Central memory CD4-positive, alpha-beta T cell (primary cell): ENCODE data around the gene LSM10.
A peak's percentile ranks its signal among the peaks of the same experiment; 100 is the strongest.

Experiments
- DNase-seq: peaks from one replicate; pipeline ENCODE4 v3.0.0; 2022

Gene LSM10

GRCh38 chr1:36406440-36406839 lies 8.7 kb upstream of the LSM10 start:
- DNase-seq, result no peak

- no peak for DNase-seq
These were observed 4.8 kb upstream of the LSM10 start for GRCh38 chr1:36402504-36402890.

DNA sequence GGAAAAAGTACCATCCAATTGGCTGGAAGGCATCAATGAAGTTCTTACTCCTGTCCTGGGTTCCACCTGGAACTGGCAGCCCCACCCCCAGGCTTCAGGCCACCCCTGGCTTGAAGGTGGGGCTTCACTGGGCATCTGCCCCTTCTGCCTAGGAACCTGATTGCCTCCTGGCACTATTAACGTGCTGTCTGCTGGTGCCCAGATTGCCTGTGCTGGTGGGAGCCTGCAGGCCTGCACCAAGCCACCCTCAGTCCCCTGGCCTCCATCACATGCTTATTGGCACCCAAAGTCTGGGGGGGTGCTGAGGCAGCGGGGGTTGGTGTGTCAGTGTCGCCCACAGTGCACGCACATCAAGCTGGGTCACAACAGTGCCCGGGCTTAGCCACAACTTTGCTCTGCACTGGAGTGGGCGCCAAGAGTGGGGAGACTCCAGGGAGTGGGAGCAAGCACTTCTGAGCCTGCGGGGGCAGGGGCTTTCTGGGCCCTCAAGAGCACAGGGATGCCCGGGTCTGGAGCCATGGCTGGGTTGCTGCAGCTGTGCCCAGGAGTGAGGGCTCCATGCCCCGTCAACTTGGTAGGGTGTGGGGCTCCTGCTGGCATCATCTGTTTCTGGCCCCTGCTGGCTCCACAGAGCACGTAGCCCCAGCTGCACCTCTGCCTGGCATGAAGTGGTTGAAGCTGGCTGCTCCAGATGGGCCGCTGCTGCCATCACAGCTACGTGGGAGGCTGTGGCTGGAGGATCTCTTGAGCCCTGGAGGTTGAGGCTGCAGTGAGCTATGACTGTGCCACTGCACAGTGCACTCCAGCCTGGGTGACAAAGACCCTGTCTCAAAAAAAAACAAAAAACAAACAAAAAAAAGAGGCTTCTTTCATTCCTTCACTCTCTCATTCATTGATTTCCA lies 4.1 kb upstream of the LSM10 start:
- no peak for DNase-seq

DNA sequence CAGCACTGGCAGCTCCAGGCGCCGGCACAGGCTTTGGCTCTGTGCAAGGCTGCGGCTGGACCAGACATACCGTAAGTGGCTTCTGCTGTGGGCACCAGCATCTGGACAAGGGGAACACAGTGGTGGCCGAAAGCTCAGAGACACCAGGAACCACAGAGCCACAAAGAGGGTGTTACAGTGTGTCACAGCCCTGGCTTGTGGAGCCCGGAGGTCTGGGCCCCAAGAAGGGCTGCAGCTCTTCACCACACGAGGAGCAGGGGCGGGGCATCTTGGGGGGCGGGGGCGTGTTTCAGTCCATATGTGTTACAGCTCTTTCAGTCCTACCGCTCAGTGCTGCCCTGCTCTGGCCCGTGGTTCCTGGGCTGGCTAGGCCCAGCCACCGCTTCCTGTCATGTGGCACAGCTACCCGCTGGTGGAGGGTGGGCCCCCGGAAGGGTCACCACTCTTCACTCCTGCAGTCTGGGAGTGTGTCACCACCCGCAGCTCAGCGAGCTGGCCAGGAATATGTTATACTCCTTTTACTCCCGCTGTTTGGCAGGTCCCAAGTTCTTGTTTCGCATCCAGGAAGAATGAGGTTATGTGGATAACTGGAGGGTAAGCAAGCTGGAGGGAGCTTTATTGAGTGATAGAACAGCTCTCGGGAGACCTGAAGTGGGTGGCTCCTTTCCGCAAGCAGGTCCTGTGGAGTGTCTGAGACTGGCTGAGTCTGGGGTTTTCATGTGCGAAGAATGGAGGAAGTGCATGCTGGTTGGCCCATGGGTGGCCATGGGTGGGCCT lies 3.3 kb upstream of the LSM10 start:
- DNase-seq, result no peak

- DNase-seq, result no peak
These were observed 2.8 kb upstream of the LSM10 start for GRCh38 chr1:36400514-36400824.

- DNase-seq, result no peak
These were observed 766 bp upstream of the LSM10 start for GRCh38 chr1:36398370-36398977.

- no peak for DNase-seq
These were observed 678 bp downstream of the LSM10 start for GRCh38 chr1:36397083-36397377.

DNA sequence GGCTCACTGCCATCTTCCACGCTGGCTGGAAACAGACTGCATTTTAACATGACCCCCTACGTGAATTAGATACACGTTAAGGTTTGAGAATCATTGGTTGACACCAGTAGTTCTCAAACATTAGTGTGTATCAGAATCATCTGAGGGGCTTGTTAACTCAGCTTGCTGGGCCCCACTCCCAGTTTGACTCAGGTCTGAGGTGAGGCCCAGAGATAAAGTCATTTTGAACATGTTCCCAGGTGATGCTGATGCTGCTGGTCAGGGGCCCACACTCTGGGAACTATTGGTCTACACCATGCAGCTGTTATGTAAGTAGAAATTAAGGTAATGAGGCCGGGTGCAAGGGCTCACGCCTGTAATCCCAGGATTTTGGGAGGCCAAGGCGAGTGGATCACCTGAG lies 1.3 kb downstream of the LSM10 start:
- DNase-seq, result no peak

DNA sequence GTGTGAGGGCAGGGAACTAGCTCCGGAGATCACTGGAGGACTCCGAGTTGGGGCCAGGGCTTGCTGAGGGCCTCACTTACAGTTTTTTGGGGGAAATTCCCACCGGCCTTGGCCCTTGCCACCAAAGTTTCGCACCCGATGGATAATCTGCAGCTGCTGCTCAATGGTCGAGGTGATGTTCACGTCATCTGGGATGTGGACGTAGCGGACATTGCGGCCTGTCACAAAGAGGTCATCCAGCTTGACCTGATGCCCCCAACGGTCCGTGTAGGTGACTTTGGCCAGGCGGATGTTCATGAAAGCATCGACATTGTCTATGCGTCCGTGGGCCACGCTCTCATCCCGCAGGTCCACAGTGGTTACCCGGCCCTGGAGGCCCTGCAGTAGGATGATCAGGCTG lies 4.0 kb downstream of the LSM10 start:
- no peak for DNase-seq

- no peak for DNase-seq
These were observed 4.9 kb downstream of the LSM10 start for GRCh38 chr1:36392836-36393235.

DNA sequence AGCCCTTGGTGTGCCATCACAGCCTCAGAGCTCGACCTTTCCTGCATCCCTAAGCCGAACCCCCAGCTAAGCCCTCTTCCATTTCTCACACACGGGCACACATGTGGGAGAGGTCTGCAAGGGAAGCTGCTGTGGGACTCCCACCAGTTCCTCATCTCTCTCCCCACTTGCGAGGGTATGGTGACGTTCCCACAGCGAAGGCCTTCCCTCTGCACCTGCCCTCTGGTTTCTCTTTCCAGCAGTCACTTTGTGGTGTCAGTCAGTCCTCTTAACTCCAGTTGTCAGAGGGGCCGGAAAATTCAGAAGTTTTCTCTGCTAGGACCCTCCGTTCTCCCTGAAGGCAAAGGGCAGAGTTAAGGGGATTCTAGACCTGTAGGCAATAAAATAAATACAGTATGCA lies 6.4 kb downstream of the LSM10 start:
- no peak for DNase-seq

DNA sequence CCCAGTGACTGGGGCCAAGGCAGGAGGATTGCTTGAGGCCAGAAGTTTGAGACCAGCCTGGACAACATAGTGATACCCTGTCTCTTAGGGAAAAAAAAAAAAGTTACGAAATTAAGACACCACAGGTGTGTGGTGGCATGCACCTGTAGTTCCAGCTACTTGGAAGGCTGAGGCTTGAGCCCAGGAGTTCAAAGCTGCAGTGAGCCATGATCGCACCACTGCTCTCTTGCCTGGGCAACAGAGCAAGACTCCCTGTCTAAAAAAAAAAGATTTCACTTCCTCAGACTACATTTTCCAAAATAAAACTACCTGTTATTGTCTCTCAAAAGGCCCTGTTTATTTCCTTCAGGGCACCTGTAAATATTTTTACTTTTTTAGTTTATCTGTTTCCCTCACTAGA lies 7.3 kb downstream of the LSM10 start:
- no peak for DNase-seq

- no peak for DNase-seq
These were observed 7.7 kb downstream of the LSM10 start for GRCh38 chr1:36389999-36390398.

DNA sequence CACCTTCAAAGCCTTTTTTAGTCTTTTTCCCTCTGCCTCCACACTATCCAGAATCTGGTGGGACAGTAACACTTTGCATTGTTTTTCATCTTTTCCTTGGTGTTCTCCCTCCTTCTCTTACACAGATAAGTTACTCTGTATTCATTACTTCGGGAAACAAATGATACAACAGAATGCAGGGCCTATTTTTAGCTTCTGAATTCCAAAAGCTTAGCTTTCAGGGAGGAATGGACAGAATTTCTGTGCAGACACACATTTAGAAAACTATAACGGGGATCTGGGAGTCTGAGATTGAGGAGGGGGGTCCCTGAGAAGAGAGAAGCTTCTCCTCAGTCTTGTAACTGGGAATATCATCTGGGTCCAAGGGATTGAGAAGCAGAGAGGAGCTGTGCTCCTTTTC lies 8.4 kb downstream of the LSM10 start:
- DNase-seq, result no peak

- DNase-seq, result no peak
These were observed 10.4 kb downstream of the LSM10 start for GRCh38 chr1:36387141-36387949.

GRCh38 chr1:36386265-36387140 lies 11.2 kb downstream of the LSM10 start:
- peak; percentile 80 for DNase-seq

DNA sequence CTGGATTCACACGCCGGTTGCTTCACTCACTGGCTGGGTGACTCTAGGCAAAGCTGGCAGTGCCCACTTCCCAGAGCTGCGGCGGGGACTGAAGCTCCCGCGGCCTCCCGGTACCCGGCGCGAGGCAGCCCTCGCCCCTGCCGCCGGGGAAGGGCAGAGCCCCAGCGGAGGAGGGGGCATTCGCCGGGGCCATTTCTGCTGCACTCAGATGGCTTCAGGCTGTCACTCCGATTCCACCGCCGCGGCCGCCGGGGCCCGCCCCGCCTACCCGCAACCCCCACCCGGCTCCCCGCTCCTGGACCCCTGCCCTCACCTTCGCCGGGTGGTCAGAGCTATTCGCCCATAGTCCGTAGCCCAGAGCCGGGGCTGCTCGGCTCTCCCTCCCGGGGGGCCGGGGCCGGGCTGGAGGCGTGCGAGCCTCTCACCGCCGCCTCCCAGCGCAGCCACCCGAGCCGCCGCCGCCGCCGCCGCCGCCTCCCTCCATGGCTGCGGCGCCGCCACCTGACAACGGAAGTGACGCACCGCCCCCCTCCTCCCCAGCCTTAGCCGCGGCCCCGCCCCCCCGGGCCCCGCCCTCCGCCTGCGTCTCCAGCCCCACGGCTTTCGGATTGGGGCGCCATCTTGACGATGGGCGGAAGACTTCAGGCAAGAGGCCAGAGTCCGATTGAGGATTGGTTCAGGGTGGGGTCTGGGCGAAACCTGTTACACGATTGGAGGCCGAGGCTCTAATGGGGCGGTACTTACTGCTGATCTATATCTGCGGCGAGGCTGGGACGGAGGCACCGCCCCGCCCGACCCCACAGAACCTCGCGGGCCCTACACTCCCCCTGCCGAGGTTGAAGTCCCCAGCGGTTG lies 12.1 kb downstream of the LSM10 start, which contains the start of gene STK40:
Gene STK40 (minus strand): TSS at position 515 of the 855 bp plus-strand sequence. CDS start 24,592 bp downstream, outside the sequence.
- peak; percentile 98 for DNase-seq

DNA sequence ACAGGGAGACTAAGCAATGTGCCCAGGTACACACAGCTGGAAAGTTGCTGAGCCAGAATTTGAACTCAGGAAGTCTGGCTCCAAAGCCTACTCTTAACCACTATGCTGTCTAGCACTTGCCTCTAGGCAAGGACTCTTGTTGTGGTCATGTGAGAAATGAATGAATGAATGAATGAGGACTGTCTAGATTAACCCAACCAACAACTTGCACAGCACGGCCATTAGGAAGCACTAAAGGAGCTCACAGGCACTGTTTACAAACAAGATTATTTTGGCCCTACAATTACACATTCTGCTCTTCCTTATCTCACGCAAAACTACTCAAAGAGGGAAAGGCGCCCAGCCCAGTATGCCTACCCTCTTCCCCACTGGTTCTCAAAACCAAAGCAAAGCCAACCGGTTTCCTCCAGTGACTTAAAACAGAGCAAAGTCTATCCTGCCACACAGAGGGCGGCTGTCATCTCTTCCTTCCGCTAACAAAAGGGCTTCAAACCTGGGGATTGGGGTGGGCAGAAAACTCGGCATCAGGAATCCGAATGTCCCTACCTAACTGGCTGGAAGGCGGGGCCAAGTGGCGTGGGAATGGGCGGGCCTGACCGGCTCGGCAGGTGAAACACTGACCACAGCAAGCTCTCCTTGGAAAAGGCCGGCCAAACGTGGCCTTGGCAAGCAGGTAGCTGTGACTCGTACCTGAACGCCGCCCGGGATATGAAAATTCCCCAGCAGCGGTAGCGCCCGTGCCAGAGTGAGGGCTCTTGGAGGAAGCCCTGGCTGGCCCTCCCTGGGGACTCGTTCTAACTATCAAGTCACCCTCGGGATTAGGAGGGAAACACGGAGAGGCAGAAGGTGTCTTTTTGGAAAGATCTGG lies 12.9 kb downstream of the LSM10 start:
- DNase-seq, result peak; percentile 58

DNA sequence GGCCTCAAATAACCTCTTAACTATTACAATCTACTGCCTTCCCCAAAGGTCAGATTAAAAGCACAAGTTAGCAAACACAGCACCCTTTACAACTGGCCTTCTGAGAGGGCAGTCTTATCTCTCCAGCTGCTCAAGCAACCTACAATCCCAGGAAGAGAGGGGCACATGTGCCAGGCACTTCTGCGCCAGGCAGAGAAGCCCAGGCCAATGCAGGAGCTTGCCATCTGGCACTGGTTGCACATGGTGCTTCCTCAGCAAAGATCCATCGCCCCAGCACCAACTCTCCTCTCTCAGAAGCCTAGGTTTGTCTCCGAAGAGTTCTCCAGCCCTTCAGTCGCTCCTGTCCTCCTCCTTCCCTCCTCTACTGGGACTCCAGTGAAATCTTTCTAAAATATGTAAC lies 14.5 kb downstream of the LSM10 start:
- DNase-seq, result no peak

DNA sequence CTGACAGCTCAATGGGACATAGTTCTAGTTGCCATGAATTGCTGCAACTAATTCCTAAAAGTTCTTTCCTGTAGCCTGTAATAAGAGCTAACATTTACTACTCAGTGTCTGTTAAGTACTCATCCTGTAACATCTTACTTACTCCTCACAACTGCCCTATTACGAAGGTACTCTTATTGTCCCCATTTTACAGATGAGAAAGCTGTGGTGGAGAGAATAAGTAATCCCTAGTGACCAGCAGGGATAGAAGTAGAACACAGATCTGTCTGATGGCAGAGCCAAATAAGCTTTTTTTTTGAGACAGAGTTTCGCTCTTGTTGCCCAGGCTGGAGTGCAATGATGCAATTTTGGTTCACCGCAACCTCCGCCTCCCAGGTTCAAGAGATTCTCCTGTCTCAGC lies 15.0 kb downstream of the LSM10 start:
- no peak for DNase-seq
